Measurements from ENCODE around the gene ATP8A2.

Gene ATP8A2

DNA sequence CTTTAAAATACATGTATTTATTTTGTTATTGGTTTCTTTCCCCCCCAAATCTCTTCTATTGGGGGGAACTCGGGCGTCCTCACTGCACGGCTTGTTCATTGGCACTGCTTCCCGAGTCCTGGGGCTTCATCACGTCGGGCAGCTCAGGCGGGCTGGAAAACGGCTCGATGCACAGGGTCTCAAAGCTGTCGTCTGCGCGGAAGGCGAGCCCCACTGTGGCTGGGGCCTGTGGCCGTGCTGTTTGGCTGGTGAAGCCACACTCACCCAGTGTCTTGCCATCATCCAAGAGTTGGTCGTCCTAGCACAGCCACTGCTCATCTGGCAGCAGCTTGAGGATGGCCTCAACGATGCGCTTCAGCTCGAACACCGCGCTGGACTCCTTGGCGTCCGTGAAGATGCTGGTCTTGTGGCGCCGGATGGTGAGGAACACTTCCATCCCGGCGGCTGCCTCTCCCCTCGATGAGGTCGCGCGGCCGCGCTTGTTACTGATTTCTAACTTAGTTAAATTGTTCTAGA, 6.0 kb upstream of the ATP8A2 start:
- Histone ChIP-seq H3K79me2 (ENCODE audit: low read length) (no peaks in the 10 kb centered on the region), H3K36me3 (replicated peaks; ENCODE audit: insufficient read depth, low read length) (no peaks in the 10 kb centered on the region)
- no peak for DNase-seq

DNA sequence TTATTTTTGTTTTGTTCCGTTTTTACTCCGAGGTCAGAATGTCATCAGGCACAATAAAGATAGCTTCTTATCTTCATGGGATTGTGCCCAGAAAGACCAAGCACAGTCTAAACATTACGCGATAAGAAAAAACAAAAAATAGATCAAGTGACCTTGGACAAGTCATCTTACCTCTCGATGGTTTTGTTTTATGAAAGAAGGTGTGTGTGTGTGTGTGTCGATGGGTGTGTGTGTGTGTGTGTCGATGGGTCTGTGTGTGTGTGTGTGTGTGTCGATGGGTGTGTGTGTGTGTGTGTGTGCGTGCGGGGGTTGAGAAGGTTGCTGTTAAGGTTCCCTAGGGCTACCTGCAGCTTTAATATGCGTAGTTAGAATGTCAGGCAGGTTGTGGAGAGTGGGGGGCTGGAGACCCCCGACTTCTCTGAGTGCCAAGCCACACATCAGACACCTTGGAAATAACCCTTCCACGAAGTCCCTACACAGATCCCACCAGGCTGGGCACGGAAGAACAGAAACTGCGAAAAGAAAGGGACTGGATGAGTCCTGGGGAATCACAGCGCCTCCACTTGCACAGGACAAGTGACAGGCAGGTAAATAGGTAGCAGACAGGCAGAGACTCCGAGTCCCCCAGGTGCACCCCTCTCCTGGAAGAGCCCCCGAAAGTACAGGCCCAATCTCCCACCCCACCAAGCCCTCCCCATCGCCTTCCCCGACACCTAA, 458 bp upstream of the ATP8A2 start:
- no peak overlapping the region for H3K4me2 ChIP-seq (ENCODE audit: low read depth, low read length)
- H3K27ac ChIP-seq (ENCODE audit: low read length): no peak overlapping the region
- no peaks in the 10 kb centered on the region for H3K27me3 ChIP-seq (replicated peaks; ENCODE audit: insufficient read depth, low read length)

More for the DNA sequence above, 6.0 kb upstream of the ATP8A2 start:
- no peak overlapping the region for H2AFZ ChIP-seq (ENCODE audit: low read length)
- no peaks in the 10 kb centered on the region for H3K4me1 ChIP-seq (ENCODE audit: low read length)
- TF ChIP-seq, protein P1, sequence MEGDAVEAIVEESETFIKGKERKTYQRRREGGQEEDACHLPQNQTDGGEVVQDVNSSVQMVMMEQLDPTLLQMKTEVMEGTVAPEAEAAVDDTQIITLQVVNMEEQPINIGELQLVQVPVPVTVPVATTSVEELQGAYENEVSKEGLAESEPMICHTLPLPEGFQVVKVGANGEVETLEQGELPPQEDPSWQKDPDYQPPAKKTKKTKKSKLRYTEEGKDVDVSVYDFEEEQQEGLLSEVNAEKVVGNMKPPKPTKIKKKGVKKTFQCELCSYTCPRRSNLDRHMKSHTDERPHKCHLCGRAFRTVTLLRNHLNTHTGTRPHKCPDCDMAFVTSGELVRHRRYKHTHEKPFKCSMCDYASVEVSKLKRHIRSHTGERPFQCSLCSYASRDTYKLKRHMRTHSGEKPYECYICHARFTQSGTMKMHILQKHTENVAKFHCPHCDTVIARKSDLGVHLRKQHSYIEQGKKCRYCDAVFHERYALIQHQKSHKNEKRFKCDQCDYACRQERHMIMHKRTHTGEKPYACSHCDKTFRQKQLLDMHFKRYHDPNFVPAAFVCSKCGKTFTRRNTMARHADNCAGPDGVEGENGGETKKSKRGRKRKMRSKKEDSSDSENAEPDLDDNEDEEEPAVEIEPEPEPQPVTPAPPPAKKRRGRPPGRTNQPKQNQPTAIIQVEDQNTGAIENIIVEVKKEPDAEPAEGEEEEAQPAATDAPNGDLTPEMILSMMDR (IDR thresholded peaks at IDR 0.05; ENCODE audit: low read length): no peak
- TF ChIP-seq EZH2phosphoT487 (IDR thresholded peaks at IDR 0.05; ENCODE audit: low read length): no peak
- TF ChIP-seq EZH2 (optimal IDR thresholded peaks at IDR 0.05; ENCODE audit: low read depth, low read length): no peak
- no peaks in the 10 kb centered on the region for H4K20me1 ChIP-seq (ENCODE audit: insufficient read depth, low read length)
- H3K4me3 ChIP-seq (ENCODE audit: low read length): no peak overlapping the region
- no peaks in the 10 kb centered on the region for H3K27me3 ChIP-seq (replicated peaks; ENCODE audit: insufficient read depth, low read length)
- no peaks in the 10 kb centered on the region for H3K9me3 ChIP-seq (replicated peaks; ENCODE audit: insufficient read depth, low read length)
- no peak overlapping the region for H3K4me2 ChIP-seq (ENCODE audit: low read depth, low read length)
- no peak overlapping the region for H3K27ac ChIP-seq (ENCODE audit: low read length)
- no peak overlapping the region for H3K9ac ChIP-seq (ENCODE audit: low read length)
- no peaks in the 10 kb centered on the region for H3F3A ChIP-seq (ENCODE audit: insufficient read depth, low read length)
- no peaks in the 10 kb centered on the region for H3K9me2 ChIP-seq (replicated peaks; ENCODE audit: insufficient read depth, low read length)

DNA sequence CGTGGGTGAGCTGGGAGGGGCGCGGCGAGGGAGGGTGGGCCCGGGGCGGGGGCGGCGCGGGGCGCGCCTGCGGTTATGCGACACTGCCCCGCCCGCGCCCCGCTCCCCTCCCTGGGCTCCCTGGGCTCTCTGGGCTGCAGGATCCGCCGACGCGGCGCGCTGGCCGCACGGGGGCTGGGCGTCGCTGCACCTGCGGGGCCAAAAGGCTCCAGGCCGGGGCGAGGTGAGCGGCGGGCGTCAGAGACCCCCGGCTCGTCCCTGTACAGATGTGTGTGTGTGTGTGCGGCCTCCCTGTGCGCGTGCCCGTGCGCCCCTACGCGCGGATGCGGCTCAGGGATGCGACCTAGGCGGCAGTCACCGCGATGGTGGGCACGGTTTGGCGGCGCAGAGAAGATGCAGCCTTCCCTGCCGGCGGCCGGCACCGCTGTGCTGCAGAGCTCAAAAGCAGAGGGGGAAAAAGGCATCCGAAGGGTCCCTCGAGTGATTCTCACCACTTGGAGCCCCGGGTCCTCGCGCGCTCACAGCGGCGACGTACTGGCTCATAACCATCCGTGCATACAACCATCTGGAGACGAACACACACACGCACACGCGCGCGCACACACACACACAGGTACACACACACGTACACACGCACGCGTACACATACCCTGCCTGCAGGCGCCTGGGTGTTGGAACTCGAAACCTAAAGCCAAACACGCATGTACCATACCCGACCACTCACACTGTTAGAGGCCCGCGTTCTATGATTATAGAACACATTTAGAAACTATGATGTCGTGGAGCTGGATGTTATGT, 709 bp downstream of the ATP8A2 start:
- H3K27ac ChIP-seq (ENCODE audit: low read length): no peak overlapping the region
- H3F3A ChIP-seq (ENCODE audit: insufficient read depth, low read length): no peaks in the 10 kb centered on the region
- no peak overlapping the region for H2AFZ ChIP-seq (ENCODE audit: low read length)
- DNase-seq: no peak
- H3K27me3 ChIP-seq (replicated peaks; ENCODE audit: insufficient read depth, low read length): no peaks in the 10 kb centered on the region
- H3K9me2 ChIP-seq (replicated peaks; ENCODE audit: insufficient read depth, low read length): no peaks in the 10 kb centered on the region
- no peaks in the 10 kb centered on the region for H3K36me3 ChIP-seq (replicated peaks; ENCODE audit: insufficient read depth, low read length)
- no peak overlapping the region for H3K9ac ChIP-seq (ENCODE audit: low read length)
- no peaks in the 10 kb centered on the region for H3K79me2 ChIP-seq (ENCODE audit: low read length)
- no peaks in the 10 kb centered on the region for H3K4me1 ChIP-seq (ENCODE audit: low read length)
- H4K20me1 ChIP-seq (ENCODE audit: insufficient read depth, low read length): no peaks in the 10 kb centered on the region
- TF ChIP-seq EZH2 (optimal IDR thresholded peaks at IDR 0.05; ENCODE audit: low read depth, low read length): no peak
- TF ChIP-seq, protein P1 (IDR thresholded peaks at IDR 0.05; ENCODE audit: low read length): no peak
- H3K4me2 ChIP-seq (ENCODE audit: low read depth, low read length): no peak overlapping the region
- no peak overlapping the region for H3K4me3 ChIP-seq (ENCODE audit: low read length)
- H3K9me3 ChIP-seq (replicated peaks; ENCODE audit: insufficient read depth, low read length): no peaks in the 10 kb centered on the region

More for the DNA sequence above, 458 bp upstream of the ATP8A2 start:
- Histone ChIP-seq H3K9ac (ENCODE audit: low read length) (no peak overlapping the region), H3F3A (ENCODE audit: insufficient read depth, low read length) (no peaks in the 10 kb centered on the region), H4K20me1 (ENCODE audit: insufficient read depth, low read length) (no peaks in the 10 kb centered on the region), H3K79me2 (ENCODE audit: low read length) (no peaks in the 10 kb centered on the region), H3K4me1 (ENCODE audit: low read length) (no peaks in the 10 kb centered on the region), H3K9me2 (replicated peaks; ENCODE audit: insufficient read depth, low read length) (no peaks in the 10 kb centered on the region), H3K4me3 (ENCODE audit: low read length) (no peak overlapping the region), H3K36me3 (replicated peaks; ENCODE audit: insufficient read depth, low read length) (no peaks in the 10 kb centered on the region), H2AFZ (ENCODE audit: low read length) (no peak overlapping the region), H3K9me3 (replicated peaks; ENCODE audit: insufficient read depth, low read length) (no peaks in the 10 kb centered on the region)
- no peak for DNase-seq
- TF ChIP-seq, protein P1 (IDR thresholded peaks at IDR 0.05; ENCODE audit: low read length): no peak
- no peak for TF ChIP-seq EZH2 (optimal IDR thresholded peaks at IDR 0.05; ENCODE audit: low read depth, low read length)

All from MM.1S (cell line).